IPS-15b (cell line): ENCODE data around the gene PRAMEF27.
"Not testable (repeated sequence)": the region's sequence is repeated elsewhere in the genome, so short reads cannot be mapped to it uniquely, and the experiment has no call there.

Experiments used
- H3K27me3 ChIP-seq: one replicate; pipeline ENCODE4 v1.6.1; 2013; ENCODE audit warnings: low read length; ENCODE audit not compliant: control insufficient read depth, insufficient read depth
- H3K36me3 ChIP-seq: one replicate; pipeline ENCODE4 v1.6.1; 2013; ENCODE audit warnings: low read length; ENCODE audit not compliant: control insufficient read depth, insufficient read depth
- H3K4me1 ChIP-seq: one replicate; pipeline ENCODE4 v1.6.1; 2013; ENCODE audit warnings: mild to moderate bottlenecking, low read length; ENCODE audit not compliant: control insufficient read depth, insufficient read depth
- H3K4me3 ChIP-seq: one replicate; pipeline ENCODE4 v1.5.1; 2013; ENCODE audit warnings: low read depth, low read length
- H3K9ac ChIP-seq: one replicate; pipeline ENCODE4 v1.6.1; 2013; ENCODE audit warnings: low read depth, mild to moderate bottlenecking, low read length
- H3K9me3 ChIP-seq: one replicate; pipeline ENCODE4 v1.6.1; 2013; ENCODE audit warnings: mild to moderate bottlenecking, low read length; ENCODE audit not compliant: control insufficient read depth, insufficient read depth

The PRAMEF27 gene

GRCh38 chr1:13056475-13056874 lies at the start of gene PRAMEF27:
TSS of gene PRAMEF27 (minus strand) at chr1:13056575. CDS start at chr1:13053659, 2,916 bp downstream.
- not testable (repeated sequence) for H3K4me3 ChIP-seq, H3K36me3 ChIP-seq, H3K9ac ChIP-seq, H3K4me1 ChIP-seq, H3K9me3 ChIP-seq, H3K27me3 ChIP-seq

GRCh38 chr1:13070474-13070873 lies 14.1 kb upstream of the PRAMEF27 start, which contains the start of gene PRAMEF25:
TSS of gene PRAMEF25 (plus strand) at chr1:13070774. CDS start at chr1:13073694, 2,920 bp downstream.
- H3K9ac ChIP-seq, H3K4me3 ChIP-seq, H3K27me3 ChIP-seq, H3K4me1 ChIP-seq, H3K9me3 ChIP-seq, H3K36me3 ChIP-seq: not testable (repeated sequence)

- H3K9ac ChIP-seq, H3K4me1 ChIP-seq, H3K4me3 ChIP-seq, H3K27me3 ChIP-seq, H3K9me3 ChIP-seq, H3K36me3 ChIP-seq: not testable (repeated sequence)
These were observed 36.5 kb downstream of the PRAMEF27 start for GRCh38 chr1:13019846-13020245.

GRCh38 chr1:13011932-13012331 lies 44.4 kb downstream of the PRAMEF27 start:
- H3K36me3 ChIP-seq, H3K4me3 ChIP-seq, H3K9ac ChIP-seq, H3K9me3 ChIP-seq, H3K27me3 ChIP-seq, H3K4me1 ChIP-seq: not testable (repeated sequence)

GRCh38 chr1:13009348-13009747 lies 47.0 kb downstream of the PRAMEF27 start:
- H3K9ac ChIP-seq, H3K27me3 ChIP-seq, H3K9me3 ChIP-seq, H3K4me1 ChIP-seq, H3K4me3 ChIP-seq, H3K36me3 ChIP-seq: not testable (repeated sequence)

GRCh38 chr1:13005732-13006131 lies 50.6 kb downstream of the PRAMEF27 start:
- H3K4me3 ChIP-seq, H3K36me3 ChIP-seq, H3K9me3 ChIP-seq, H3K9ac ChIP-seq, H3K27me3 ChIP-seq, H3K4me1 ChIP-seq: not testable (repeated sequence)
